GM21576 (cell line): Measurements from ENCODE around the gene AGPAT3.

ENCODE experiments used
- ATAC-seq: cut with Tn5 transposase; IDR thresholded peaks from one replicate; pipeline ENCODE4 v1.9.1; 2021; ENCODE audit warnings: mild to moderate bottlenecking, moderate library complexity; ENCODE audit not compliant: unreplicated experiment

Gene AGPAT3

GRCh38 chr21:43921571-43921978, 56.6 kb downstream of the AGPAT3 start:
- no peak for ATAC-seq

- peak; percentile 49 for ATAC-seq
Observed at GRCh38 chr21:43921979-43922945, 57.2 kb downstream of the AGPAT3 start.

GRCh38 chr21:43922949-43923348, 57.9 kb downstream of the AGPAT3 start:
- no peak for ATAC-seq

GRCh38 chr21:43923391-43923790, 58.4 kb downstream of the AGPAT3 start:
- ATAC-seq = no peak

- ATAC-seq = no peak
Observed at GRCh38 chr21:43924421-43925095, 59.5 kb downstream of the AGPAT3 start.

- ATAC-seq = no peak
Observed at GRCh38 chr21:43925096-43925481, 60.1 kb downstream of the AGPAT3 start.

GRCh38 chr21:43925609-43926008, 60.6 kb downstream of the AGPAT3 start:
- no peak for ATAC-seq

GRCh38 chr21:43926196-43926595, 61.2 kb downstream of the AGPAT3 start:
- ATAC-seq = no peak

GRCh38 chr21:43927591-43928221, 62.7 kb downstream of the AGPAT3 start:
- no peak for ATAC-seq

GRCh38 chr21:43928222-43929125, 63.5 kb downstream of the AGPAT3 start:
- ATAC-seq = no peak

- ATAC-seq = no peak
Observed at GRCh38 chr21:43929217-43929971, 64.4 kb downstream of the AGPAT3 start.

- ATAC-seq = no peak
Observed at GRCh38 chr21:43930074-43930847, 65.2 kb downstream of the AGPAT3 start.

GRCh38 chr21:43930848-43931375, 65.9 kb downstream of the AGPAT3 start:
- no peak for ATAC-seq

- ATAC-seq = no peak
Observed at GRCh38 chr21:43931489-43931888, 66.5 kb downstream of the AGPAT3 start.

- ATAC-seq = no peak
Observed at GRCh38 chr21:43932005-43932404, 67.0 kb downstream of the AGPAT3 start.

- no peak for ATAC-seq
Observed at GRCh38 chr21:43933199-43933598, 68.2 kb downstream of the AGPAT3 start.

GRCh38 chr21:43933680-43934079, 68.7 kb downstream of the AGPAT3 start:
- no peak for ATAC-seq

- ATAC-seq = no peak
Observed at GRCh38 chr21:43934116-43934515, 69.1 kb downstream of the AGPAT3 start.
